Heart left ventricle (tissue), 16 donors: Measurements from ENCODE around the gene ITSN1. TPM values are rescaled to one million over a fixed set of nuclear protein-coding genes. Genes with fewer than 3 reads are reported as not detected.
"Not testable (repeated sequence)": the region's sequence is repeated elsewhere in the genome, so short reads cannot be mapped to it uniquely, and the experiment has no call there.

ENCODE experiments used
- ATAC-seq, 4 donors: fragments of 200-7000 bp; cut with Tn5 transposase; one replicate each; pipeline ENCODE4 v1.9.1; 2020 to 2022; ENCODE audit warnings: moderate library complexity in 4 of 4, mild to moderate bottlenecking in 3 of 4, moderate number of reproducible peaks in 1 of 4
- DNase-seq, 5 donors: peaks; one replicate each; pipeline ENCODE4 v3.0.0-alpha.2; 2020
- H3K27ac ChIP-seq, 12 donors: fragments of 200-600 bp; sonication (generic) in 4 of 12; one replicate each; pipeline versions ENCODE4 v1.5.0 to v1.8.0; 2016 to 2022; ENCODE audit warnings: mild to moderate bottlenecking in 2 of 12
- H3K27me3 ChIP-seq, 9 donors: fragments of 200-600 bp; sonication (generic) in 2 of 9; one replicate each; pipeline versions ENCODE4 v1.5.1 to v1.8.0; 2016 to 2022; ENCODE audit warnings: mild to moderate bottlenecking in 3 of 9
- H3K36me3 ChIP-seq, 9 donors: fragments of 200-600 bp; sonication (generic) in 2 of 9; one replicate each; pipeline versions ENCODE4 v1.5.0 to v1.8.0; 2018 to 2022; ENCODE audit warnings: mild to moderate bottlenecking in 2 of 9
- H3K4me1 ChIP-seq, 12 donors: fragments of 200-600 bp; sonication (generic) in 4 of 12; one replicate each; pipeline versions ENCODE4 v1.5.0 to v1.8.0; 2016 to 2022; ENCODE audit warnings: mild to moderate bottlenecking in 3 of 12
- H3K4me3 ChIP-seq, 12 donors: fragments of 200-600 bp; sonication (generic) in 4 of 12; one replicate each; pipeline versions ENCODE4 v1.5.0 to v1.8.0; 2017 to 2022; ENCODE audit warnings: mild to moderate bottlenecking in 9 of 12, moderate library complexity in 4 of 12
- H3K9me3 ChIP-seq, 12 donors: fragments of 200-600 bp; sonication (generic) in 4 of 12; one replicate each; pipeline versions ENCODE4 v1.5.0 to v1.8.0; 2016 to 2022; ENCODE audit warnings: mild to moderate bottlenecking in 1 of 12
- POLR2A ChIP-seq, 2 donors: fragments of 450-650 bp; IDR thresholded peaks; one replicate each; pipeline ENCODE4 v1.6.1; 2017; ENCODE audit warnings: antibody characterized with exemption in 2 of 2, mild to moderate bottlenecking in 2 of 2, moderate library complexity in 2 of 2
- WGBS, 4 donors: extraction: QIAGEN DNeasy Blood & Tissue Kit in 2 of 4; methylation state at CpG; one replicate each; pipeline versions ENCODE4 v1.1.5 to v1.1.7; 2013 to 2018; 5-methylcytosine and 5-hydroxymethylcytosine counted together
- intact Hi-C, 10 donors: fragments of 100-400 bp; cut with DNase I; formaldehyde crosslinking; loops; one replicate each; pipeline versions ENCODE4 v1.11.1 to v1.14.2; 2022
- polyA plus RNA-seq, 2 donors: library from polyadenylated mRNA; stranded (reverse); fragments of 200-250 nt; gene quantifications; one replicate each; pipeline ENCODE4 v1.2.3, GENCODE V29; 2013
- total RNA-seq, 9 donors: library from RNA; depleted of rRNA in 2 of 9; stranded (reverse); fragments of >200 nt in 2 of 9; fragmentation: NEBNext Ultra II Directional in 3 of 9; extraction: Animal tissue kit (Norgen Biotek cat#: 25700) in 3 of 9; gene quantifications; one replicate each; pipeline versions ENCODE4 v1.1.0 to v1.2.4, GENCODE V29; 2016 to 2023
- TF ChIP-seq, protein P1 (sequence below), 12 donors: fragments of 200-600 bp; sonication (generic) in 4 of 12; IDR thresholded peaks; one replicate each; pipeline versions ENCODE4 v1.5.0 to v1.8.0; 2018 to 2022; ENCODE audit warnings: antibody characterized with exemption in 12 of 12, mild to moderate bottlenecking in 5 of 12
- donor health status: ischemic (EF 13 %, LVEDD 7.1; RV severe dilation, severe dysfunction).
- donor health status: healthy with polysubstance abuse.
- donor health status: DM: no; HTN: yes; CAD: no.
- donor health status: DM: no; HTN: no; CAD: no.
- donor health status: ischemic (EF 25% LVEDD 6.9; RV normal size, moderate dysfunction).
- donor health status: ischemic (EF 25% LVEDD 5.7; RV mildly dilated, moderate dysfunction).
- donor health status: healthy.
- donor health status: DM: yes; HTN: yes; CAD: no.
- donor health status: ischemic (EF 35%, LVEDD 5.7; RV mildly dilated, moderate dysfunction).
- donor health status: nonischemic (EF 11% LVEDD 7.7; RV severe dilation, severe dysfunction).
- donor health status: DM: yes; HTN: yes; CAD: no.
- donor health status: PGD.
- donor health status: ischemic (EF 29% LVEDD 5.4; RV normal size, mild dysfunction).
- donor health status: nonischemic (EF 23%, LVEDD 6.1; RV moderate dilation, normal function).

ITSN1 gene
- total and polyA plus RNA-seq, 11 donors = 17.2 to 51.5 (median 34.0) TPM

- peaks cover 0 to 4% (median 0%) of the 10 kb centered on the region in 12 donors for H3K4me1 ChIP-seq
- H3K36me3 ChIP-seq = no peaks in the 10 kb centered on the region
- no peak for ATAC-seq
- no peaks in the 10 kb centered on the region for H3K27me3 ChIP-seq
- WGBS, 4 donors = 89 to 92% (median 91%) methylated on average over 1 of the region's 1 CpG
- TF ChIP-seq, protein P1, sequence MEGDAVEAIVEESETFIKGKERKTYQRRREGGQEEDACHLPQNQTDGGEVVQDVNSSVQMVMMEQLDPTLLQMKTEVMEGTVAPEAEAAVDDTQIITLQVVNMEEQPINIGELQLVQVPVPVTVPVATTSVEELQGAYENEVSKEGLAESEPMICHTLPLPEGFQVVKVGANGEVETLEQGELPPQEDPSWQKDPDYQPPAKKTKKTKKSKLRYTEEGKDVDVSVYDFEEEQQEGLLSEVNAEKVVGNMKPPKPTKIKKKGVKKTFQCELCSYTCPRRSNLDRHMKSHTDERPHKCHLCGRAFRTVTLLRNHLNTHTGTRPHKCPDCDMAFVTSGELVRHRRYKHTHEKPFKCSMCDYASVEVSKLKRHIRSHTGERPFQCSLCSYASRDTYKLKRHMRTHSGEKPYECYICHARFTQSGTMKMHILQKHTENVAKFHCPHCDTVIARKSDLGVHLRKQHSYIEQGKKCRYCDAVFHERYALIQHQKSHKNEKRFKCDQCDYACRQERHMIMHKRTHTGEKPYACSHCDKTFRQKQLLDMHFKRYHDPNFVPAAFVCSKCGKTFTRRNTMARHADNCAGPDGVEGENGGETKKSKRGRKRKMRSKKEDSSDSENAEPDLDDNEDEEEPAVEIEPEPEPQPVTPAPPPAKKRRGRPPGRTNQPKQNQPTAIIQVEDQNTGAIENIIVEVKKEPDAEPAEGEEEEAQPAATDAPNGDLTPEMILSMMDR (IDR thresholded peaks at IDR 0.05) = no peak
- no peak for TF ChIP-seq POLR2A (IDR thresholded peaks at IDR 0.05)
- H3K4me3 ChIP-seq = no peak overlapping the region
- H3K9me3 ChIP-seq = no peaks in the 10 kb centered on the region
- H3K27ac ChIP-seq = no peak overlapping the region
- intact Hi-C loops = no loop called here
- no peak for DNase-seq
Measured at GRCh38 chr21:33864150-33864549, 221.8 kb downstream of the ITSN1 start.

- no peak overlapping the region for H3K4me3 ChIP-seq
- no peaks in the 10 kb centered on the region for H3K4me1 ChIP-seq
- no peak overlapping the region for H3K27ac ChIP-seq
- ATAC-seq (no peak), DNase-seq (no peak)
- no peaks in the 10 kb centered on the region for H3K27me3 ChIP-seq
- TF ChIP-seq, protein P1 (IDR thresholded peaks at IDR 0.05) = no peak
- no peak for TF ChIP-seq POLR2A (IDR thresholded peaks at IDR 0.05)
- H3K36me3 ChIP-seq = no peaks in the 10 kb centered on the region
- no peaks in the 10 kb centered on the region for H3K9me3 ChIP-seq
- intact Hi-C loops = no loop called here
- WGBS, 4 donors = 84 to 94% (median 91%) methylated on average over 3 to 9 of the region's 9 CpGs
Measured at GRCh38 chr21:33865176-33865575, 222.9 kb downstream of the ITSN1 start.

GRCh38 chr21:33865996-33866575, 223.8 kb downstream of the ITSN1 start:
- H3K27ac ChIP-seq = no peak overlapping the region
- H3K4me3 ChIP-seq = no peak overlapping the region
- no peaks in the 10 kb centered on the region for H3K36me3 ChIP-seq
- H3K4me1 ChIP-seq = no peaks in the 10 kb centered on the region
- TF ChIP-seq, protein P1 (IDR thresholded peaks at IDR 0.05) = no peak
- 75 to 85% (median 82%) methylated on average over 2 to 8 of the region's 8 CpGs for WGBS, 4 donors
- intact Hi-C loops = no loop called here
- no peak for DNase-seq
- no peaks in the 10 kb centered on the region for H3K9me3 ChIP-seq
- no peak for ATAC-seq
- H3K27me3 ChIP-seq = no peaks in the 10 kb centered on the region

- DNase-seq = no peak
- no peaks in the 10 kb centered on the region for H3K4me1 ChIP-seq
- intact Hi-C loops = no loop called here
- H3K4me3 ChIP-seq = no peak overlapping the region
- 78 to 83% (median 81%) methylated on average over 2 of the region's 2 CpGs for WGBS, 4 donors
- H3K36me3 ChIP-seq = no peaks in the 10 kb centered on the region
- TF ChIP-seq, protein P1 (IDR thresholded peaks at IDR 0.05) = no peak
- TF ChIP-seq POLR2A (IDR thresholded peaks at IDR 0.05) = no peak
- ATAC-seq = no peak
- no peaks in the 10 kb centered on the region for H3K9me3 ChIP-seq
- no peaks in the 10 kb centered on the region for H3K27me3 ChIP-seq
- no peak overlapping the region for H3K27ac ChIP-seq
Measured at GRCh38 chr21:33866826-33867225, 224.5 kb downstream of the ITSN1 start.

GRCh38 chr21:33867868-33868267, 225.6 kb downstream of the ITSN1 start:
- 69 to 85% (median 83%) methylated on average over 12 to 13 of the region's 13 CpGs for WGBS, 4 donors

More at GRCh38 chr21:33867868-33868267, 225.6 kb downstream of the ITSN1 start:
- H3K9me3 ChIP-seq, DNase-seq, H3K27ac ChIP-seq, H3K27me3 ChIP-seq, H3K4me1 ChIP-seq, intact Hi-C loops, H3K4me3 ChIP-seq, H3K36me3 ChIP-seq, ATAC-seq: not testable (repeated sequence)
